HEK293 (cell line): ENCODE measurements around the gene OR1I1.
A peak's percentile ranks its signal among the peaks of the same experiment; 100 is the strongest.

Experiments used
- CTCF ChIA-PET: fragments of 350-600 bp; formaldehyde crosslinking; extraction: SDS; loops from one replicate; lab custom pipeline; 2021; ENCODE audit warnings: antibody characterized with exemption; lab: Yijun Ruan, JAX
- POLR2A ChIA-PET: fragments of 300-600 bp; formaldehyde crosslinking; extraction: SDS; loops from one replicate; lab custom pipeline; 2020; ENCODE audit warnings: antibody characterized with exemption, inconsistent platforms; lab: Yijun Ruan, JAX
- H3K27ac ChIP-seq: fragments of 200-500 bp; sonication (Bioruptor generic); 2 replicates; pipeline ENCODE4 v1.5.1; 2014; ENCODE audit warnings: low read depth, low read length, control low read depth, inconsistent platforms; ENCODE audit errors: extremely low read depth
- H3K36me3 ChIP-seq, 2 experiments: fragments of 200-500 bp in 1 of 2; sonication (Bioruptor generic) in 1 of 2; 1 replicate in 1 of 2; 2 replicates in 1 of 2; pipeline ENCODE4 v1.5.1; 2014 to 2017; ENCODE audit warnings: inconsistent platforms in 2 of 2, low read length in 2 of 2; ENCODE audit not compliant: control insufficient read depth in 2 of 2, insufficient read depth in 1 of 2
- H3K4me1 ChIP-seq: fragments of 200-500 bp; sonication (Bioruptor generic); 2 replicates; pipeline ENCODE4 v1.5.1; 2014; ENCODE audit warnings: mild to moderate bottlenecking, low read length, inconsistent platforms; ENCODE audit not compliant: control insufficient read depth, insufficient read depth
- H3K4me3 ChIP-seq: 2 replicates; pipeline ENCODE4 v1.5.1; 2011; ENCODE audit warnings: low read depth, mild to moderate bottlenecking, control low read depth, low read length, moderate library complexity
- H3K9me3 ChIP-seq: fragments of 200-500 bp; sonication (Bioruptor generic); 2 replicates; pipeline ENCODE4 v1.5.1; 2014; ENCODE audit warnings: low read depth, low read length, inconsistent platforms; ENCODE audit not compliant: control insufficient read depth, insufficient read depth
- BCL11B ChIP-seq: fragments of 450-650 bp; formaldehyde crosslinking; IDR thresholded peaks from 2 replicates; pipeline ENCODE4 v1.5.1; 2016; ENCODE audit warnings: low read depth, missing biosample characterization, missing genetic modification characterization
- GLI2 ChIP-seq: fragments of 450-650 bp; formaldehyde crosslinking; IDR thresholded peaks from 2 replicates; pipeline ENCODE4; 2017; ENCODE audit warnings: missing biosample characterization, missing genetic modification characterization, low read depth, borderline replicate concordance
- GLIS2 ChIP-seq: fragments of 450-650 bp; formaldehyde crosslinking; IDR thresholded peaks from 2 replicates; pipeline ENCODE4 v1.5.1; 2016; ENCODE audit warnings: missing biosample characterization, missing genetic modification characterization
- HOXD13 ChIP-seq: sonication (generic); formaldehyde crosslinking; IDR thresholded peaks from 2 replicates; pipeline ENCODE4 v1.8.0; 2022; ENCODE audit warnings: missing genetic modification reagents, borderline replicate concordance
- ZBTB48 ChIP-seq: fragments of 450-650 bp; formaldehyde crosslinking; IDR thresholded peaks from 2 replicates; pipeline ENCODE4 v1.5.1; 2016; ENCODE audit warnings: missing biosample characterization, missing genetic modification characterization
- ZIC2 ChIP-seq: fragments of 450-650 bp; formaldehyde crosslinking; IDR thresholded peaks from 2 replicates; pipeline ENCODE4 v1.5.1; 2016; ENCODE audit warnings: missing biosample characterization, missing genetic modification characterization
- ZNF239 ChIP-seq: fragments of 450-650 bp; formaldehyde crosslinking; IDR thresholded peaks from 2 replicates; pipeline ENCODE4 v1.5.1; 2016; ENCODE audit warnings: missing biosample characterization, missing genetic modification characterization
- ZNF37A ChIP-seq: fragments of 450-650 bp; IDR thresholded peaks from 2 replicates; pipeline ENCODE4 v1.5.1; 2018; ENCODE audit warnings: missing biosample characterization, missing genetic modification characterization
- ZNF529 ChIP-seq: fragments of 450-650 bp; formaldehyde crosslinking; IDR thresholded peaks from 2 replicates; pipeline ENCODE4 v1.5.1; 2017; ENCODE audit warnings: missing genetic modification characterization, missing biosample characterization; ENCODE audit not compliant: insufficient replicate concordance
- ZNF530 ChIP-seq: fragments of 450-650 bp; formaldehyde crosslinking; IDR thresholded peaks from 2 replicates; pipeline ENCODE4 v1.5.1; 2016; ENCODE audit warnings: low read depth, missing biosample characterization, missing genetic modification characterization
- ZNF544 ChIP-seq: fragments of 450-650 bp; formaldehyde crosslinking; IDR thresholded peaks from 2 replicates; pipeline ENCODE4 v1.5.0; 2017; ENCODE audit warnings: missing biosample characterization, missing genetic modification characterization
- ZNF610 ChIP-seq: fragments of 450-650 bp; formaldehyde crosslinking; IDR thresholded peaks from 2 replicates; pipeline ENCODE4 v1.5.1; 2016; ENCODE audit warnings: missing biosample characterization, missing genetic modification characterization, borderline replicate concordance
- ZNF623 ChIP-seq: fragments of 450-650 bp; formaldehyde crosslinking; IDR thresholded peaks from 2 replicates; pipeline ENCODE4 v1.5.1; 2016; ENCODE audit warnings: missing biosample characterization, missing genetic modification characterization
- ZNF658 ChIP-seq: fragments of 450-650 bp; formaldehyde crosslinking; IDR thresholded peaks from 2 replicates; pipeline ENCODE4; 2016; ENCODE audit warnings: missing biosample characterization, missing genetic modification characterization
- ZNF660 ChIP-seq: fragments of 450-650 bp; IDR thresholded peaks from 2 replicates; pipeline ENCODE4 v1.5.1; 2018; ENCODE audit warnings: missing biosample characterization, mild to moderate bottlenecking, missing genetic modification characterization
- ZNF677 ChIP-seq: fragments of 450-650 bp; IDR thresholded peaks from 2 replicates; pipeline ENCODE4 v1.5.0; 2018; ENCODE audit warnings: missing biosample characterization, mild to moderate bottlenecking, missing genetic modification characterization, moderate library complexity
- ZNF830 ChIP-seq: fragments of 450-650 bp; IDR thresholded peaks from 2 replicates; pipeline ENCODE4 v1.5.0; 2018; ENCODE audit warnings: missing biosample characterization, missing genetic modification characterization, low read depth, mild to moderate bottlenecking, moderate library complexity
- TF ChIP-seq, protein P1 (sequence below): fragments of 450-650 bp; formaldehyde crosslinking; conservative IDR thresholded peaks from 2 replicates; pipeline ENCODE4 v1.5.1; 2016; ENCODE audit warnings: low read depth, missing biosample characterization, missing genetic modification characterization
- TF ChIP-seq, protein P2 (sequence below): fragments of 450-650 bp; formaldehyde crosslinking; IDR thresholded peaks from 2 replicates; pipeline ENCODE4 v1.5.1; 2016; ENCODE audit warnings: missing biosample characterization, missing genetic modification characterization
- TF ChIP-seq, protein P3 (sequence below): fragments of 450-650 bp; formaldehyde crosslinking; IDR thresholded peaks from 2 replicates; pipeline ENCODE4 v1.5.1; 2016; ENCODE audit warnings: missing biosample characterization, missing genetic modification characterization
- TF ChIP-seq, protein P4 (sequence below): fragments of 450-650 bp; formaldehyde crosslinking; optimal IDR thresholded peaks from 2 replicates; pipeline ENCODE3; 2016; ENCODE audit warnings: missing biosample characterization, mild to moderate bottlenecking, missing genetic modification characterization
- TF ChIP-seq, protein P5 (sequence below): fragments of 450-650 bp; formaldehyde crosslinking; IDR thresholded peaks from 2 replicates; pipeline ENCODE4 v1.5.1; 2016; ENCODE audit warnings: missing biosample characterization, missing genetic modification characterization

Gene OR1I1

DNA sequence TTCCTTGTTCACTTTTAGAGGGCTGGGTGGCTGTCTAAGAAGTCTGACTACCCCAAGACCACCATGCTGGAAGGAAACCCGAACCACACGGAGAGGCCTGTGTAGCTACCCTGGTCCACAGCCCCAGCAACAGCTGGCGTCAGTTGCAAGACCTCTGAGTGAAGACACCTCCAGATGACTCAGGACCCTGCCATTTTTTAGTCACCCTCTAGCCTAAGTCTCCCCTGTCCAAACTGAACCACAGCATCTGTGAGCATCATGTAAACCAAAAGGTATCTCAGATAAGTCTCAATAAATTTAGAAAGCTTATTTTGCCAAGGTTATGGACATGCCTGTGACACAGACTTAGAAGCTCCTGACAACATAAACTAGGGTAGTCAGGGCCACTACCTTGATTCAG, 23.0 kb downstream of the OR1I1 start:
- Histone ChIP-seq H3K9me3 (no peaks in the 10 kb centered on the region; the same call in 1 of the 2 replicates), H3K36me3 (peaks cover 0 to 4% of the 10 kb centered on the region in 2 experiments; a peak in 1 of 3 replicates), H3K27ac (no peak overlapping the region)
- POLR2A ChIA-PET, result no interaction called here
- TF ChIP-seq ZNF37A (tag by site-specific recombination), result no peak
- TF ChIP-seq, protein P1, sequence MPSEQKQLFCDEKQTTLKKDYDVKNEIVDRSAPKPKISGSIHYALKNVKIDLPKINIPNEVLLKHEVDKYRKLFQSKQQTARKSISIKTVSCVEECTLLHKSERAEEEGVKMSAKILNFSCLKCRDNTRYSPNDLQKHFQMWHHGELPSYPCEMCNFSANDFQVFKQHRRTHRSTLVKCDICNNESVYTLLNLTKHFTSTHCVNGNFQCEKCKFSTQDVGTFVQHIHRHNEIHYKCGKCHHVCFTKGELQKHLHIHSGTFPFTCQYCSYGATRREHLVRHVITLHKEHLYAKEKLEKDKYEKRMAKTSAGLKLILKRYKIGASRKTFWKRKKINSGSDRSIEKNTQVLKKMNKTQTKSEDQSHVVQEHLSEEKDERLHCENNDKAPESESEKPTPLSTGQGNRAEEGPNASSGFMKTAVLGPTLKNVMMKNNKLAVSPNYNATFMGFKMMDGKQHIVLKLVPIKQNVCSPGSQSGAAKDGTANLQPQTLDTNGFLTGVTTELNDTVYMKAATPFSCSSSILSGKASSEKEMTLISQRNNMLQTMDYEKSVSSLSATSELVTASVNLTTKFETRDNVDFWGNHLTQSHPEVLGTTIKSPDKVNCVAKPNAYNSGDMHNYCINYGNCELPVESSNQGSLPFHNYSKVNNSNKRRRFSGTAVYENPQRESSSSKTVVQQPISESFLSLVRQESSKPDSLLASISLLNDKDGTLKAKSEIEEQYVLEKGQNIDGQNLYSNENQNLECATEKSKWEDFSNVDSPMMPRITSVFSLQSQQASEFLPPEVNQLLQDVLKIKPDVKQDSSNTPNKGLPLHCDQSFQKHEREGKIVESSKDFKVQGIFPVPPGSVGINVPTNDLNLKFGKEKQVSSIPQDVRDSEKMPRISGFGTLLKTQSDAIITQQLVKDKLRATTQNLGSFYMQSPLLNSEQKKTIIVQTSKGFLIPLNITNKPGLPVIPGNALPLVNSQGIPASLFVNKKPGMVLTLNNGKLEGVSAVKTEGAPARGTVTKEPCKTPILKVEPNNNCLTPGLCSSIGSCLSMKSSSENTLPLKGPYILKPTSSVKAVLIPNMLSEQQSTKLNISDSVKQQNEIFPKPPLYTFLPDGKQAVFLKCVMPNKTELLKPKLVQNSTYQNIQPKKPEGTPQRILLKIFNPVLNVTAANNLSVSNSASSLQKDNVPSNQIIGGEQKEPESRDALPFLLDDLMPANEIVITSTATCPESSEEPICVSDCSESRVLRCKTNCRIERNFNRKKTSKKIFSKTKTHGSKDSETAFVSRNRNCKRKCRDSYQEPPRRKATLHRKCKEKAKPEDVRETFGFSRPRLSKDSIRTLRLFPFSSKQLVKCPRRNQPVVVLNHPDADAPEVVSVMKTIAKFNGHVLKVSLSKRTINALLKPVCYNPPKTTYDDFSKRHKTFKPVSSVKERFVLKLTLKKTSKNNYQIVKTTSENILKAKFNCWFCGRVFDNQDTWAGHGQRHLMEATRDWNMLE, result no peak
- no peak for TF ChIP-seq ZNF529
- no peak for TF ChIP-seq ZNF544 (tag by site-specific recombination)
- no peak for TF ChIP-seq GLIS2
- TF ChIP-seq, all 188 proteins: peak for 0
- Histone ChIP-seq H3K4me3 (no peak overlapping the region), H3K4me1 (no peaks in the 10 kb centered on the region; the same call in 1 of the 2 replicates)
- CTCF ChIA-PET, result interaction anchor here (0.6 to 2.2 kb wide), 4 partner anchors 13 to 451 kb away, joined by 3 to 10 read pairs (median 4); no protein-coding TSS in a partner anchor

DNA sequence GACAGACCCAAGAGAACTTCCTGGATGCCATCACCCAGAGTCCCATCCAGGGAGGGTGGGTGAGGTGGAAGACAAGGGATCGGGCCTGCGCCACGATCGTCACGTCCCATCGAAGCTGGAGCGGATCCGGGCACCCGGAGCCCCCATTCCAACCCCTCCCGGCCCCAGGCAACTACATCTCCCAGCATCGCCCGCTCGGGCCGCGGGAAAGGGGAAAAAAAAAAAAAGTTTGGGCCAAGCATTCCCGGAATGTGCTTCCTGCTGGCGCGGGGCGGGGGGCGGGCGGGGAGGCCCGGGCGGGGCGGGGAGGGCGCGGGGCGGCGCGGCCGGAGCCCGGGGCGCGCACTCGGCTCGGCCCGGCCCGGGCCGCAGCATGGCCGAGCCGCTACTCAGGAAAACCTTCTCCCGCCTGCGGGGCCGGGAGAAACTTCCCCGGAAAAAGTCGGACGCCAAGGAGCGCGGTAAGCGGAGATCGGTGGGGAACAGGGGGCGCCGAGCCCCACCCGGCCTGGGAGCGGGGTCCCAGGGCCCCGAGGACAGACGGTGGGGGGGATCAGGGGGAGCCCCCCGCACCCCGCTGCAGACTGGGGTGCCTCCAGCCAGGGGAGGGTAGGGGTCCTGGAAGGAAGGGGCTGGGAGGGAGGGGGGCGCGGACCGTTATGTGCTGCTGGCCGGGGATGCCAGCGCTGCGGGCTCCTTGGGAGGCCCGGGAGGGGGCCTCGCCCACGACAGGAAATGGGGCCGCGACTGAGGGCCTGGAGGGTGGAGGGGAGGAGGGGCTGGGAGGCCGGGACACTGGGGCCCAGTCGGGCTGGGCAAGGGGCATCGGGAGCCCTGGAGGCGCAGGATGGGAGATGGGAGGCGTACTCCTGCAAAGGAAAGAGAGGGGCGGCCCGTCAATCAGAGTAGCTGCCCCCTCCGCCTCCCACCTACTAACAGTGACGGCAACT, 25.3 kb downstream of the OR1I1 start, which contains the start of gene SYDE1:
SYDE1 (plus strand) TSS at position 341 of the 950 bp plus-strand sequence; CDS start at position 374, 33 bp downstream.
- Histone ChIP-seq H3K9me3 (no peaks in the 10 kb centered on the region; the same call in 1 of the 2 replicates), H3K27ac (peak within 1 kb of the TSS; percentile 16; the same call in 1 of the 2 replicates), H3K36me3 (peaks cover 0 to 27% of the 10 kb centered on the region in 2 experiments; a peak in 1 of 3 replicates), H3K4me3 (peak within 1 kb of the TSS; percentile 76), H3K4me1 (no peaks in the 10 kb centered on the region; the same call in 1 of the 2 replicates)
- ChIA-PET CTCF (interaction anchor here (0.7 to 2.2 kb wide), 2 partner anchors 15 to 381 kb away, joined by 3 to 10 read pairs; no protein-coding TSS in a partner anchor), POLR2A (no interaction called here)
- TF ChIP-seq HOXD13 (CRISPR knock-in tag), result no peak
- TF ChIP-seq, protein P2, sequence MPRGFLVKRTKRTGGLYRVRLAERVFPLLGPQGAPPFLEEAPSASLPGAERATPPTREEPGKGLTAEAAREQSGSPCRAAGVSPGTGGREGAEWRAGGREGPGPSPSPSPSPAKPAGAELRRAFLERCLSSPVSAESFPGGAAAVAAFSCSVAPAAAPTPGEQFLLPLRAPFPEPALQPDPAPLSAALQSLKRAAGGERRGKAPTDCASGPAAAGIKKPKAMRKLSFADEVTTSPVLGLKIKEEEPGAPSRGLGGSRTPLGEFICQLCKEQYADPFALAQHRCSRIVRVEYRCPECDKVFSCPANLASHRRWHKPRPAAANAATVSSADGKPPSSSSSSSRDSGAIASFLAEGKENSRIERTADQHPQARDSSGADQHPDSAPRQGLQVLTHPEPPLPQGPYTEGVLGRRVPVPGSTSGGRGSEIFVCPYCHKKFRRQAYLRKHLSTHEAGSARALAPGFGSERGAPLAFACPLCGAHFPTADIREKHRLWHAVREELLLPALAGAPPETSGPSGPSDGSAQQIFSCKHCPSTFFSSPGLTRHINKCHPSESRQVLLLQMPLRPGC (tag by site-specific recombination), result no peak
- TF ChIP-seq ZNF658, result no peak
- TF ChIP-seq BCL11B (tag by site-specific recombination), result no peak
- TF ChIP-seq ZNF610 (tag by site-specific recombination), result no peak
- TF ChIP-seq ZNF239, result no peak
- TF ChIP-seq ZNF830 (tag by site-specific recombination), result no peak
- TF ChIP-seq, protein P3, sequence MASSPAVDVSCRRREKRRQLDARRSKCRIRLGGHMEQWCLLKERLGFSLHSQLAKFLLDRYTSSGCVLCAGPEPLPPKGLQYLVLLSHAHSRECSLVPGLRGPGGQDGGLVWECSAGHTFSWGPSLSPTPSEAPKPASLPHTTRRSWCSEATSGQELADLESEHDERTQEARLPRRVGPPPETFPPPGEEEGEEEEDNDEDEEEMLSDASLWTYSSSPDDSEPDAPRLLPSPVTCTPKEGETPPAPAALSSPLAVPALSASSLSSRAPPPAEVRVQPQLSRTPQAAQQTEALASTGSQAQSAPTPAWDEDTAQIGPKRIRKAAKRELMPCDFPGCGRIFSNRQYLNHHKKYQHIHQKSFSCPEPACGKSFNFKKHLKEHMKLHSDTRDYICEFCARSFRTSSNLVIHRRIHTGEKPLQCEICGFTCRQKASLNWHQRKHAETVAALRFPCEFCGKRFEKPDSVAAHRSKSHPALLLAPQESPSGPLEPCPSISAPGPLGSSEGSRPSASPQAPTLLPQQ (tag by site-specific recombination), result 0 out of 2 replicates have a peak, but pooled peaks have one; percentile 23
- peak; percentile 56 for TF ChIP-seq ZIC2 (tag by site-specific recombination)
- peak; percentile 76; the same call in 1 of the 2 replicates for TF ChIP-seq ZBTB48 (tag by site-specific recombination)
- no peak for TF ChIP-seq ZNF660
- no peak for TF ChIP-seq ZNF623
- TF ChIP-seq, protein P4, sequence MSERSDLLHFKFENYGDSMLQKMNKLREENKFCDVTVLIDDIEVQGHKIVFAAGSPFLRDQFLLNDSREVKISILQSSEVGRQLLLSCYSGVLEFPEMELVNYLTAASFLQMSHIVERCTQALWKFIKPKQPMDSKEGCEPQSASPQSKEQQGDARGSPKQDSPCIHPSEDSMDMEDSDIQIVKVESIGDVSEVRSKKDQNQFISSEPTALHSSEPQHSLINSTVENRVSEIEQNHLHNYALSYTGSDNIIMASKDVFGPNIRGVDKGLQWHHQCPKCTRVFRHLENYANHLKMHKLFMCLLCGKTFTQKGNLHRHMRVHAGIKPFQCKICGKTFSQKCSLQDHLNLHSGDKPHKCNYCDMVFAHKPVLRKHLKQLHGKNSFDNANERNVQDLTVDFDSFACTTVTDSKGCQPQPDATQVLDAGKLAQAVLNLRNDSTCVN (tag by site-specific recombination), result peak; percentile 53
- no peak for TF ChIP-seq ZNF530
- TF ChIP-seq ZNF677 (tag by site-specific recombination), result no peak
- TF ChIP-seq GLI2 (tag by site-specific recombination), result no peak
- TF ChIP-seq, protein P5, sequence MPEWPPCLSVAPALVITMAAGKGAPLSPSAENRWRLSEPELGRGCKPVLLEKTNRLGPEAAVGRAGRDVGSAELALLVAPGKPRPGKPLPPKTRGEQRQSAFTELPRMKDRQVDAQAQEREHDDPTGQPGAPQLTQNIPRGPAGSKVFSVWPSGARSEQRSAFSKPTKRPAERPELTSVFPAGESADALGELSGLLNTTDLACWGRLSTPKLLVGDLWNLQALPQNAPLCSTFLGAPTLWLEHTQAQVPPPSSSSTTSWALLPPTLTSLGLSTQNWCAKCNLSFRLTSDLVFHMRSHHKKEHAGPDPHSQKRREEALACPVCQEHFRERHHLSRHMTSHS (tag by site-specific recombination), result no peak
